HG02798 (cell line): ENCODE data around the gene PDLIM7.
A peak's percentile ranks its signal among the peaks of the same experiment; 100 is the strongest.

Source experiments
- ATAC-seq: cut with Tn5 transposase; IDR thresholded peaks from one replicate; pipeline ENCODE4 v1.9.1; 2021; ENCODE audit warnings: mild to moderate bottlenecking; ENCODE audit not compliant: unreplicated experiment, poor library complexity

PDLIM7 gene

GRCh38 chr5:177508221-177508611 is 10.8 kb upstream of the PDLIM7 start:
- no peak for ATAC-seq

- ATAC-seq, result no peak
Measured at GRCh38 chr5:177507596-177508220, 10.3 kb upstream of the PDLIM7 start.

DNA sequence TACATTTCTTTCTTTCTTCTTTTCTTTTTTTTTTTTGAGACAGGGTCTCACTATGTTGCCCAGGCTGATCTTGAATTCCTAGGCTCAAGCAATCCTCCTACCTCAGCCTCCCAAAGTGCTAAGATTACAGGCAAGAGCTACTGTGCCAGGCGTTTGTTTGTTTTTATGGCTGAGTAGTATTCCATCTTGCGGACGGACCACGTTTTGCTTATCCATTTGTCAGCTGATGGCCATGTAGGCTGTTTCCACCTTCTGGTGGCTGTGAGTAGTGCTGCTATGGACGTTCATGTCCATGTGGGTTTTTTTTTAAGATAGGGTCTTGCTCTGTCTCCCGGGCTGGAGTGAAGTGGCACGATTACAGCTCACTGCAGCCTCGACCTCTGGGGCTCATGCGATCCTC is 9.8 kb upstream of the PDLIM7 start:
- ATAC-seq, result no peak

DNA sequence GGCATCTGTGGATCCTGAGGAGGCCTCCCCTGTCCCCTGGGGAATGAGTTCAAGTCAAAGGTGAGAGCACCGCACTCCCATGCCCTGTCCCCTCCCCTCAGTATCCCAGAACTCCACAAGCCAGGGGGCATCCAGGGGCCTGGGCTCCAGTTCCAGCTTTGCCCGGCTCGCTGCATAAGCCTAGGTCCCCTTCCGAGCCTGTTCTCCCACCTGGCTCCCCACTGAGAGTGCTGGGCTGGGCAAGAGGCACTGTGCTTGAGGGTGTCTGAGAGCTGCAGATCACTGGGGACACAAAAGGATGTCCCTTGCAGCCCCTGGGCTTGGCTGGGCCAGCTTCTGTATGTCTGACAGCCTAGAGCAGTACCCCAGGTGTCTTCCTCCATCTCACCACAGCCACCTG is 7.7 kb upstream of the PDLIM7 start:
- ATAC-seq, result no peak

- no peak for ATAC-seq
Measured at GRCh38 chr5:177504086-177505056, 7.0 kb upstream of the PDLIM7 start.

- no peak for ATAC-seq
Measured at GRCh38 chr5:177503351-177504085, 6.1 kb upstream of the PDLIM7 start.

DNA sequence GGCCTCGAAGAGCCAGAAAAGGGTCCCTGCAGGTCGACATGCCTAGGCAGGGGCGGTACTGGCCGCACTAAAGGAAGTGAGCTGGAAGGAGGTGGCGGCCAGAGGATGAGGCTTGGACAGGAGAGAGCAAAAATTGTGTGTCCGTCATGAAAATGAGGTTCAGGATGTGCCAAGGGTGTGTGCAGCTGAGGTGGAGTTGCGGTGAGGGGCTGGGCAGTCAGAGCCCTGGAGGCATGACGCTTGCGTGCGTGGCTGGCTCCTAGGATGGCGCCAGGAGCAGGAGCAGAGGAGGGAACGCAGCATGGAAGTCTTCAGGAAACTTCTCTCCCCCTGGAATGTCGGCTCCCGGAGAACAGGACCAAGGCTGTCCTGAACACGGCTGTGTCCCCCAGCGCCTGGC is 5.5 kb upstream of the PDLIM7 start:
- ATAC-seq, result no peak

GRCh38 chr5:177501874-177502678 is 4.7 kb upstream of the PDLIM7 start:
- no peak for ATAC-seq

- peak; percentile 21 for ATAC-seq
Measured at GRCh38 chr5:177500685-177501522, 3.5 kb upstream of the PDLIM7 start.

DNA sequence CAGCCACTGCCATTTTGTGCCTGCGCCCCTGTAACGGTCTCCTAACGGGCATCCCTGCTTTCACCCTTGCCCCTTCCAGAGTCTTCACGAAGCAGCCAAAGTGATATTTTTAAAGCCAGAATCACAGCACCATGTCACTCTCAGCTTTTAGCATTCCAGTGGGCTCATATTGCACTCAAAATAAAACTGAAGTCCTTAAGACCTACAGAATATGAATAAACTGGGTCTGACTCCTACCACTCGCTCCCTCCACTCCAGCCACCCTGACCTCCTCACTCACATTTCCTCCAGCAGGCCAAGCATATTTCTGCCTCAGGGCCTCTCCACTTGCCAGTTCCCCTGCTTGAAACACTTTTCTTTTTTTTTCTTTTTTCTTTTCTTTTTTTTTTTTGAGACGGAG is 2.4 kb upstream of the PDLIM7 start:
- no peak for ATAC-seq

DNA sequence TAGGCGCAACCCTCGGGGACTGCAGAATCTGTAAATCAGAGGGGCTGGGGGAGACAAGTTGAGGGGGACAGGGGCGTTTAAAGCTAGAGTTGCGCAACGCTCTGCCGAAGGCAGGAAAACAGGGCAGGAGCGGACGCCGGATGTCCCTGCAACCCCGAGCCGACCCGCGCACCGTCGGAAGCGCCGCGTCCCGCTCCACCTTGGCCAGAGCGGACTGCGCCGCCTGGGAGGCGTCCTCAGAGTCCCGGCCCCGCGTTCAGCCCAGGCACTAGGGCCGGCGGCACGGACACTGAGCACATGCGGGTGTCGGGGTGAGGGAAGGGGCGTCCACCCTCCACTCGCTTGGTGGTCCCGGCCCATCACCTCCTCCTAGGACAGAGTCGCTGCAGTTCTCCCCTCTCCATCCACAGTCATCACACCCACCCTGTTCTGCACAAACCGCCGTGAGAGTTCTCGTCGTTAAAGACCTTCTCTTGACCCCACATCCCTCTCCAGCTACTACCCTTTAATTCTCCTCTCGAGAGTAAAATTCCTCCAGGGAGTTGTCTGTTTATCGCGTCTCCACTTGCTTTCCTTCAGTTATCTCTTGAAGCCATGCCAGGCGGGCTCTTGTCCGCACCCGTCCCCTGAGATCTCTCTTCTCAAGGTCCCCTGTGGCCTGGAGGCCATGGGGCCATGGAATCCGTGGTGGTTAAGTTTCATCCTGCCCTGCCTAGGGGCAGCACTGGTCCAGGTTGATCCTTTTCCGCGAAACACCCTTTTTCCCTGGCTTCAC is 796 bp upstream of the PDLIM7 start:
- ATAC-seq, result no peak

- no peak for ATAC-seq
Measured at GRCh38 chr5:177496727-177497291, 595 bp downstream of the PDLIM7 start.

DNA sequence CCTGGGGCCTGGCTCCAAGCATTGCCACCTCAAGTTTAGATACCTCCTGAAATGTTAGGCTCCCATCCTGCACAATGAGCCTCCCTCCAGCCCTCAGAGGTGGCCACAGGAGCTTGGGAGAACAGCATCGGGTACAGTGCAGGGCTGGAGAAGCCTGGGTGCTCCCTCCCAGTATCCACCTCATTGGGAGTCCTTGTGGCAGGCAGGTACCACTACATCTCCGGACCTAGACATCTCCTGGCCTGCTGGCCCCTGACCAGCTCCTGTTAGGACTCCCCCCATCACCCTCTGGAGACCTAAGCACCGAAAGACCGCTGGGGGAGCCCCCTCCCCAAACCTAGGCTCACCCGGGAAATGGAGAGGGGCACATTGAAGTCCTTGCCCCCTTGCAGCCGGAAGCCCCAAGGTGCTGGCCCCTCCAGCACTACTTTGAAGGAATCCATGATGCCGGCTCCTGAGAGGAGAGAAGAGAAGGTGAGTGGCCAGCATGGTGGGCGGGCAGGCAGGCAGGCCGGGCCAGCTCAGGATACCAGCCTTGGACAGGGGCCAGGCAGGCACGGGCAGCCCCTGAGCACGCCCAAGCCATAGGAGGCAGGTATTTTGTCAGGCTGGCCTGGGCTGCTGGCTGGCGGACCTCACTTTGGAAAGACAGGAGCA is 1.2 kb downstream of the PDLIM7 start:
- no peak for ATAC-seq

GRCh38 chr5:177495243-177496060 is 2.0 kb downstream of the PDLIM7 start:
- ATAC-seq, result no peak

DNA sequence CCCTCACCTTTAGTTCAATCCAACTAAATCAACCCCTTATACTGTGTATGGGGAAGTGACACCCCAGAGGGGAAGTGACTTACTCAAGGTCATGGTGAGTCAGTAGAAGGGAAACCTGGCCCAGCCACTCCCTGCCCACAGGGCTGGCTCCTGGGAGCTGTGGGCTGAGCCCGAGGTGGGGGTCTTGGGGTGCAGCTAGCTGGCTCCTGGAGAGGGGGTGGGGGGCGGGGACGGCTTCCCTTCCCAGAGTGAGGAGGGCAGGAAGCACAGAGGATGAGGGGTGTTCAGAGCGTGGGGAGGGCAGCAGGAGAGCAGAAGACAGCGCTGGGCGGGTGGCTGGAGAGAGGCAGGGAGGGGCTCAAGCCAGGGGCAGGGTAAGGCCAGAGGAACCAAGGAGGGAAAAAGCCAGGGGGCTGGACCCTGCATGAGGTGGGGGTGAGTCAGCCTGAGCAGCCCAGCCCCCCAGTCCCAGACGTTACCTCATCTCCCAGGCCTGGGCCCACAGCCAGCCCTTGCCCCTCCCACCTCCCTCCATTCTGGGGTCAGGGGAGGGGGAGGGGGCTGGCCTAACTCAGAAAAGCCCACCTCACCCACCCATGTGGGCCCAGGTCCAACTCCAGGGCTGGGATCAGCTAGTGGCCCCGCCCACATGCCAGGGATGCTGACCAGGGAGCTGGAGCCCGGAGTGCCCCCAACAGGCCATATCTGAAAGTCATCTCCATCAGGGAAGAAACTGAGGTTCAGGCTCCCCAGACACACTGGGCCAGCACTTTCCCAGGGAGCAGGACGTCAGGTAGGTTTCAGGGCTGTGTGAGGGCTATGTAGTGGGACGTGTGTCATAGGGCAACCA is 2.8 kb downstream of the PDLIM7 start:
- no peak for ATAC-seq

DNA sequence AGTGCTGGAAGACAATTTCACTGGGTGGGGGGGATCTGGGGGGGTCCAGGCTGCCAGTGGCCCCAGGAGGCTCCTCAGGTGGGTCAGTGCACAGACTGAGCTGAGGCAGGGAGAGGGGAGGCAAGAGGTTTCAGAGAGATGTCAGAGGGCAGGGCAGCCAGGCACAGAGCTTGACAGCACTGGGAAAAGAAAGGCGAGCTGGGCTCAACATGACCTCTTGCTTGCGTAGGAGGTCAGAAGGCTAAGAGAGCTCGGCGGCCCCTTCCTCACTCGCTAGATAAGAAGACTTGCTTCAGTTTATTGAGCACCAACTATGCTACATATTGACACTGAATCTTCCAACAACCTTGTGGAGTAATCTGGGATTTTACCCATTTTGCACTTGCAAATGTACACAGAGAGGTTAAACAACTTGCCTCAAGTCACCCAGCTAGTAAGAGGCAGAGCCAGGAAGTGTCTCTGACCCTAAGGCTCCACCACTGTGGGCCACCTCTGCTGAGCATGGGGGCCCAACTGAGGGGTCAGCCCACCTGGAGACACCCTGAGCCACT is 3.5 kb downstream of the PDLIM7 start:
- ATAC-seq, result no peak
